Stimulated activated CD8-positive, alpha-beta memory T cell treated with anti-CD3 and anti-CD28 coated beads, Interleukin-2, amount 100 ng/mL, for 48 hours (primary cell): ENCODE measurements around the gene XKR8.
"Not testable (repeated sequence)": the region's sequence is repeated elsewhere in the genome, so short reads cannot be mapped to it uniquely, and the experiment has no call there.

Experiments used
- DNase-seq, 2 donors: peaks; one replicate each; pipeline ENCODE4 v3.0.0-alpha.2; 2020; ENCODE audit warnings: low read depth in 2 of 2

XKR8 gene

DNA sequence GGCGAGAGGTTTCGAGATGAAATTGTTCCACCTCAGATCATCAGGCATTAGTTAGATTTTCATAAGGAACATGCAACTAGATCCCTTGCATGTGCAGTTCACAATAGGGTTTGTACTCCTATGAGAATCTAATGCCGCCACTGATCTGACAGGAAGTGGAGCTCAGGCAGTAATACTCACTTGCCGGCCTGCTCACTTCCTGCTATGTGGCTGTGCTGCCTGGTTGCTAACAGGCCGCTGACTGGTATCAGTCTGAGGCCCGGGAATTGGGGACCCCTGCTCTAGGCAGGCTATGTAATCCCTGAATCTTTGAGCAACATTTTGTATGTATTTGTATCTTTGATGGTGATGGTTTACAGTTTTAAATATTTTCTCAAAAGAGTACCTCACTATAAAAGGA lies 32.5 kb downstream of the XKR8 start:
- no peak for DNase-seq

DNA sequence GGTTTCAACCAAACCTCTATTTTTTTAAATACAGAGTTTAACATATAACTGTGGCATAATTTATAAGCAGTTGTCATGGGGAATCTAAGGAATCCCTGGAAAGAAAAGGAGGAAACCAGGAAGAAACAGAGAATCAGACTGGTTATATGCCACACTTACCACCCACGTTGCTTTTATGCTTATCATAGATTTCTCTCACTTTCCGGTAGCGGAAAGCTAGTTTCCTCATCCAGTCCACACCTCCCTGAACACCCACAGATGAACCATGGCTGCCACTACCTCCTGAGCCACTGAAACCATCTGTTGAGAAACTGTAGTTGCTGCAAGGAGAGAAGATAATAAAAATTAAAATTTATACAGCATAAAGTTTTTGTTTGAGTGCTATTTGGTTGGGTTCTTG lies 33.5 kb downstream of the XKR8 start:
- DNase-seq: no peak

DNA sequence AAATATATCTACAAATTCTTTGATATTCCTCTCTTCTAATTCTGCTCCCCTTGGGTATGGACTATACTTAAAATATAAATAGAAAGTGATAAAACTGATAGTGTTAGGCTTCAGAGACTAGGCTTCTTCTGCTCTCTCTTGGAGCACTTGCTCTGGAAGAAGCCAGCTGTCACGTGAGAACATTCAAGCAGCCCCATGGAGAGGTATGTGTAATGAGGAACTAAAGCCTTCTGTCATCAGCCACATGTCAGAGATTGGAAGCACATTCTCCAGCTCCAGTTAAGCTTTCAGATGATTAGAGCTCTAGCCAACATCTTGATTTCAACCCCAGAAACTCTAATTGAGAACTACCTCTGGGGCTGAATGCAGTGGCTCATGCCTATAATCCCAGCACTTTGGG lies 34.3 kb downstream of the XKR8 start:
- DNase-seq: no peak

DNA sequence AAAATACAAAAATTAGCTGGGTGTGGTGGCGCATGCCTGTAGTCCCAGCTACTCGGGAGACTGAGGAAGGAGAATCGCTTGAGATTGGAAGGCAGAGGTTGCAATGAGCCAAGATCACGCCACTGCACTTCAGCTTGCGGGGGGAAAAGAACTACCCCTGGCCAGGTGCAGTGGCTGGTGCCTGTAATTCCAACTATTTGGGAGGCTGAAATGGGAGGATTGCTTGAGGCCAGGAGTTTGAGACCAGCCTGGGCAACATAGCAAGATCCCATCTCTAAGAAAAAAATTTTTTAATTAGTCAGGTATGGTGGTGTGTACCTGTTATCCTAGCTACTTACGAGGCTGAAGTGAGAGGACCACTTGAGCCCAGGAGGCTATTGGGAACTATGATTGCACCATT lies 34.8 kb downstream of the XKR8 start:
- DNase-seq: not testable (repeated sequence)

DNA sequence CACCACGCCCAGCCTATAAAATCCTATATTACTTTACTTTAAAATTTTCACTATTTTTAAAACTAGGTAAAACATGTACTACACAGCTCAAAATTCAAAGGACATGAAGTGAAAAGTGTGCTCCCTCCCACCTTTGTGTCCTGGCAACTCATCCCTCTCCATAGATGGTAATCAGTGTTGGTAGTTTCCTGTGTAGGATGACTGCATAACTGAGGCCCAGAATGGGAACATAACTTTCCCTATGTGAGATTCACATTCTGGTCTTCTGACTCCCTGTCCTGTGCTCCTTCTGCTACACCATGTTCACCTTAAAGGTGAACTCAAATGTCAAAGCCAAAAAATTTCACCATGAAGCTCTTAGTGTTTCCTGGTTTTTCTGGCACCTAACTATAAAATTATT lies 39.3 kb downstream of the XKR8 start:
- DNase-seq: no peak

DNA sequence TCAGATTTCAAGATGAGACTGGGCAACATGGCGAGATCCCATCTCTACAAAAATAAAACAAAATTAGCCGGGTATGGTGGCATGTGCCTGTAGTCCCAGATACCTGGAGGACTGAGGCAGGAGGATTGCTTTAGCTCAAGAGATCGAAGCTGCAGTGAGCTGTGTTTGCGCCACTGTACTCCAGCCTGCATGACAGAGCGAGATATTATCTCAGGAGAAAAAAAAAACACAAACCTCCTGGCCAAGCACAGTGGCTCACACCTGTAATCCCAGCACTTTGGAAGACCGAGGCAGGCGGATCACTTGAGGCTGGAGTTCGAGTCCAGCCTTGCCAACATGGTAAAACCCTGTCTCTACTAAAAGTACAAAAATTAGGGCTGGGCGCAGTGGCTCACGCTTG lies 42.8 kb downstream of the XKR8 start:
- no peak for DNase-seq

DNA sequence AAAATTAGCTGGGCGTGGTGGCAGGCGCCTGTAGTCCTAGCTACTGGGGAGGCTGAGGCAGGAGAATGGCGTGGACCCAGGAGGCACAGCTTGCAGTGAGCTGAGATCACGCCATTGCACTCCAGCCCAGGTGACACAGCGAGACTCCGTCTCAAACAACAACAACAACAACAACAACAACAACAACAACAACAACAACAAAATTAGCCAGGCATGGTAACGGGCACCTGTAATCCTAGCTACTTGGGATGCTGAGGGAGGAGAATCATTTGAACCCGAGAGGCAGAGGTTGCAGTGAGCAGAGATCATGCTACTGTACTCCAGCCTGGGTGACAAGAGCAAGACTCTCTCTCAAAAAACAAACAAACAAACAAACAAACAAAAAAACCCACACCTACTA lies 43.3 kb downstream of the XKR8 start:
- not testable (repeated sequence) for DNase-seq

DNA sequence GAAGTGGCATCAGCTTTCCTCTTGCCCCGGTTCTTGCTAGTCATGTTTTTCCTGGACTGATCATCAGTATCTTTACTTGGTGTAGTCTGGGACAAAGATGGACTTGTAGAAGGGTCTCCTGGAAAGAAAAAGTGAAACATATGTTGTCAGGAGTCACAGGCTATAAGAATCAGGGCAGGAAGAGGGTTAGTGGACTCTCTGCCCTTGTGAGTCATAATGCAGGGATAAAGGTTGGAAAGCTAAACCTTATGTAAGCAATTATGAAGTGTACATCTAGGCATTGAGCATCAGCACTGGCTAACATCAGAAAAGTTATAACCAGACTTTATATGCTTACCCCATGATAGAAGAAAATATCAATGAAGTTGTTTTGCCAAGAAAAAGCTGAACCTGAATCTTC lies 51.2 kb downstream of the XKR8 start:
- DNase-seq: no peak
